Measurements from ENCODE around the gene HTR2A. TPM values are rescaled to one million over a fixed set of nuclear protein-coding genes. Genes with fewer than 3 reads are reported as not detected.

Gene HTR2A
- total RNA-seq, 1 experiment from 2014 or later, result not detected

GRCh38 chr13:46796515-46797474 is 100.1 kb downstream of the HTR2A start, which contains the start of gene ESD (continued):
- TF ChIP-seq ARID4B (CRISPR knock-in tag; IDR thresholded peaks at IDR 0.05; ENCODE audit: borderline replicate concordance), result peak; percentile 94
- no peak for TF ChIP-seq PREB (CRISPR knock-in tag; IDR thresholded peaks at IDR 0.05; ENCODE audit: borderline replicate concordance)
- 0 out of 2 replicates have a peak, but pooled peaks have one; percentile 16 for TF ChIP-seq NR1H2 (CRISPR knock-in tag; IDR thresholded peaks at IDR 0.05)
- TF ChIP-seq TEAD4 (CRISPR knock-in tag; IDR thresholded peaks at IDR 0.05), result peak; percentile 32; the same call in 1 of the 2 replicates
- peak; percentile 82 for TF ChIP-seq USF2 (CRISPR knock-in tag; IDR thresholded peaks at IDR 0.05)
- TF ChIP-seq ZNF263 (CRISPR knock-in tag; IDR thresholded peaks at IDR 0.05; ENCODE audit: low read depth), result peak; percentile 44; the same call in 1 of the 2 replicates
- TF ChIP-seq ZNF232 (CRISPR knock-in tag; IDR thresholded peaks at IDR 0.05), result peak; percentile 68; the same call in 1 of the 2 replicates
- no peak for TF ChIP-seq ATF2 (CRISPR knock-in tag; IDR thresholded peaks at IDR 0.05; ENCODE audit: borderline replicate concordance, low read depth)
- 0 out of 2 replicates have a peak, but pooled peaks have one; percentile 52 for TF ChIP-seq KAT7 (CRISPR knock-in tag; IDR thresholded peaks at IDR 0.05; ENCODE audit: borderline replicate concordance)
- no peak for TF ChIP-seq MLX (CRISPR knock-in tag; IDR thresholded peaks at IDR 0.05)
- 0 out of 2 replicates have a peak, but pooled peaks have one; percentile 75 for TF ChIP-seq IRF1 (CRISPR knock-in tag; IDR thresholded peaks at IDR 0.05)
- TF ChIP-seq ZBTB21 (CRISPR knock-in tag; IDR thresholded peaks at IDR 0.05; ENCODE audit: borderline replicate concordance), result 0 out of 2 replicates have a peak, but pooled peaks have one; percentile 37
- TF ChIP-seq CTCF (IDR thresholded peaks at IDR 0.05), result no peak
- peak; percentile 89 for TF ChIP-seq TEAD1 (CRISPR knock-in tag; IDR thresholded peaks at IDR 0.05)
- TF ChIP-seq ATF1 (CRISPR knock-in tag; IDR thresholded peaks at IDR 0.05), result 0 out of 2 replicates have a peak, but pooled peaks have one; percentile 27
- no peak for TF ChIP-seq ZNF671 (CRISPR knock-in tag; IDR thresholded peaks at IDR 0.05)
- no peak for TF ChIP-seq TCF7 (CRISPR knock-in tag; IDR thresholded peaks at IDR 0.05; ENCODE audit: low read depth)
- TF ChIP-seq ZSCAN18 (CRISPR knock-in tag; IDR thresholded peaks at IDR 0.05), result no peak
- peak; percentile 83 for TF ChIP-seq MYBL2 (CRISPR knock-in tag; IDR thresholded peaks at IDR 0.05)
- peak; percentile 92 for TF ChIP-seq SMAD3 (CRISPR knock-in tag; IDR thresholded peaks at IDR 0.05; ENCODE audit: borderline replicate concordance)
- no peak for TF ChIP-seq IRF2 (CRISPR knock-in tag; IDR thresholded peaks at IDR 0.05; ENCODE audit: borderline replicate concordance, low read depth)
- TF ChIP-seq NFATC4 (CRISPR knock-in tag; IDR thresholded peaks at IDR 0.05), result no peak
- peak; percentile 93 for TF ChIP-seq MAX (CRISPR knock-in tag; IDR thresholded peaks at IDR 0.05)
- TF ChIP-seq SMAD4 (CRISPR knock-in tag; IDR thresholded peaks at IDR 0.05), result 0 out of 2 replicates have a peak, but pooled peaks have one; percentile 29

Data from WTC11 (cell line).